HCT116 (cell line): ENCODE data around the gene MDFIC2.

Experiments used
- EZH2 ChIP-seq: fragments of 200-600 bp; sonication (generic); IDR thresholded peaks from 2 replicates; pipeline ENCODE4 v1.6.1; 2017; ENCODE audit warnings: antibody characterized with exemption, mixed run types
- EZH2phosphoT487 ChIP-seq: fragments of 200-600 bp; IDR thresholded peaks from 2 replicates; pipeline ENCODE4 v1.6.1; 2018; ENCODE audit warnings: antibody characterized with exemption, borderline replicate concordance
- MAX ChIP-seq: IDR thresholded peaks from 2 replicates; pipeline ENCODE4 v1.6.1; 2012
- SP1 ChIP-seq: IDR thresholded peaks from 2 replicates; pipeline ENCODE4 v1.6.1; 2012; ENCODE audit warnings: low read depth
- YY1 ChIP-seq: IDR thresholded peaks from 2 replicates; pipeline ENCODE4 v1.6.1; 2011; ENCODE audit warnings: low read length, low read depth, moderate library complexity, mild to moderate bottlenecking; ENCODE audit not compliant: insufficient replicate concordance; ENCODE audit errors: extremely low read depth
- TF ChIP-seq, protein P1 (sequence below), 3 experiments: fragments of 200-600 bp in 1 of 3; sonication (generic) in 1 of 3; IDR thresholded peaks in 2 of 3; conservative IDR thresholded peaks in 1 of 3; 2 replicates each; pipeline ENCODE4 v1.5.1; 2012 to 2017; ENCODE audit warnings: low read depth in 2 of 3, low read length in 2 of 3, antibody characterized with exemption in 1 of 3, borderline replicate concordance in 1 of 3, control low read depth in 1 of 3, mild to moderate bottlenecking in 1 of 3, mixed read lengths in 1 of 3, mixed run types in 1 of 3, moderate library complexity in 1 of 3; ENCODE audit not compliant: insufficient read depth in 1 of 3
- TF ChIP-seq, protein P2 (sequence below): IDR thresholded peaks from 2 replicates; pipeline ENCODE4 v1.6.1; 2011; ENCODE audit warnings: mild to moderate bottlenecking, low read length, moderate library complexity; ENCODE audit not compliant: insufficient replicate concordance; ENCODE audit errors: extremely low read depth

- no peak for TF ChIP-seq EZH2phosphoT487
- no peak for TF ChIP-seq SP1
- no peak for TF ChIP-seq MAX
- no peak for TF ChIP-seq EZH2
- TF ChIP-seq, protein P1, sequence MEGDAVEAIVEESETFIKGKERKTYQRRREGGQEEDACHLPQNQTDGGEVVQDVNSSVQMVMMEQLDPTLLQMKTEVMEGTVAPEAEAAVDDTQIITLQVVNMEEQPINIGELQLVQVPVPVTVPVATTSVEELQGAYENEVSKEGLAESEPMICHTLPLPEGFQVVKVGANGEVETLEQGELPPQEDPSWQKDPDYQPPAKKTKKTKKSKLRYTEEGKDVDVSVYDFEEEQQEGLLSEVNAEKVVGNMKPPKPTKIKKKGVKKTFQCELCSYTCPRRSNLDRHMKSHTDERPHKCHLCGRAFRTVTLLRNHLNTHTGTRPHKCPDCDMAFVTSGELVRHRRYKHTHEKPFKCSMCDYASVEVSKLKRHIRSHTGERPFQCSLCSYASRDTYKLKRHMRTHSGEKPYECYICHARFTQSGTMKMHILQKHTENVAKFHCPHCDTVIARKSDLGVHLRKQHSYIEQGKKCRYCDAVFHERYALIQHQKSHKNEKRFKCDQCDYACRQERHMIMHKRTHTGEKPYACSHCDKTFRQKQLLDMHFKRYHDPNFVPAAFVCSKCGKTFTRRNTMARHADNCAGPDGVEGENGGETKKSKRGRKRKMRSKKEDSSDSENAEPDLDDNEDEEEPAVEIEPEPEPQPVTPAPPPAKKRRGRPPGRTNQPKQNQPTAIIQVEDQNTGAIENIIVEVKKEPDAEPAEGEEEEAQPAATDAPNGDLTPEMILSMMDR (IDR thresholded peaks at IDR 0.05 in 2 of 3, conservative IDR thresholded peaks at IDR 0.05 in 1 of 3; ENCODE audit: borderline replicate concordance in 1 of 3, insufficient read depth in 1 of 3, low read depth in 2 of 3, low read length in 2 of 3), result no peak
- TF ChIP-seq, protein P2, sequence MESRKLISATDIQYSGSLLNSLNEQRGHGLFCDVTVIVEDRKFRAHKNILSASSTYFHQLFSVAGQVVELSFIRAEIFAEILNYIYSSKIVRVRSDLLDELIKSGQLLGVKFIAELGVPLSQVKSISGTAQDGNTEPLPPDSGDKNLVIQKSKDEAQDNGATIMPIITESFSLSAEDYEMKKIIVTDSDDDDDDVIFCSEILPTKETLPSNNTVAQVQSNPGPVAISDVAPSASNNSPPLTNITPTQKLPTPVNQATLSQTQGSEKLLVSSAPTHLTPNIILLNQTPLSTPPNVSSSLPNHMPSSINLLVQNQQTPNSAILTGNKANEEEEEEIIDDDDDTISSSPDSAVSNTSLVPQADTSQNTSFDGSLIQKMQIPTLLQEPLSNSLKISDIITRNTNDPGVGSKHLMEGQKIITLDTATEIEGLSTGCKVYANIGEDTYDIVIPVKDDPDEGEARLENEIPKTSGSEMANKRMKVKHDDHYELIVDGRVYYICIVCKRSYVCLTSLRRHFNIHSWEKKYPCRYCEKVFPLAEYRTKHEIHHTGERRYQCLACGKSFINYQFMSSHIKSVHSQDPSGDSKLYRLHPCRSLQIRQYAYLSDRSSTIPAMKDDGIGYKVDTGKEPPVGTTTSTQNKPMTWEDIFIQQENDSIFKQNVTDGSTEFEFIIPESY, result no peak
- no peak for TF ChIP-seq YY1
Measured at GRCh38 chr3:70201975-70202374, 110.5 kb downstream of the MDFIC2 start.
